Breast epithelium (tissue), 3 donors: ENCODE measurements around the gene HOXD13.

Source experiments
- POLR2A ChIP-seq: fragments of 450-650 bp; IDR thresholded peaks from one replicate; pipeline ENCODE4 v1.6.1; 2016; ENCODE audit warnings: antibody characterized with exemption, mild to moderate bottlenecking, moderate library complexity
- TF ChIP-seq, protein P1 (sequence below), 3 donors: fragments of 450-650 bp; IDR thresholded peaks; one replicate each; pipeline ENCODE4 v1.5.1; 2016 to 2017; ENCODE audit warnings: antibody characterized with exemption in 3 of 3, mild to moderate bottlenecking in 3 of 3, moderate library complexity in 3 of 3

DNA sequence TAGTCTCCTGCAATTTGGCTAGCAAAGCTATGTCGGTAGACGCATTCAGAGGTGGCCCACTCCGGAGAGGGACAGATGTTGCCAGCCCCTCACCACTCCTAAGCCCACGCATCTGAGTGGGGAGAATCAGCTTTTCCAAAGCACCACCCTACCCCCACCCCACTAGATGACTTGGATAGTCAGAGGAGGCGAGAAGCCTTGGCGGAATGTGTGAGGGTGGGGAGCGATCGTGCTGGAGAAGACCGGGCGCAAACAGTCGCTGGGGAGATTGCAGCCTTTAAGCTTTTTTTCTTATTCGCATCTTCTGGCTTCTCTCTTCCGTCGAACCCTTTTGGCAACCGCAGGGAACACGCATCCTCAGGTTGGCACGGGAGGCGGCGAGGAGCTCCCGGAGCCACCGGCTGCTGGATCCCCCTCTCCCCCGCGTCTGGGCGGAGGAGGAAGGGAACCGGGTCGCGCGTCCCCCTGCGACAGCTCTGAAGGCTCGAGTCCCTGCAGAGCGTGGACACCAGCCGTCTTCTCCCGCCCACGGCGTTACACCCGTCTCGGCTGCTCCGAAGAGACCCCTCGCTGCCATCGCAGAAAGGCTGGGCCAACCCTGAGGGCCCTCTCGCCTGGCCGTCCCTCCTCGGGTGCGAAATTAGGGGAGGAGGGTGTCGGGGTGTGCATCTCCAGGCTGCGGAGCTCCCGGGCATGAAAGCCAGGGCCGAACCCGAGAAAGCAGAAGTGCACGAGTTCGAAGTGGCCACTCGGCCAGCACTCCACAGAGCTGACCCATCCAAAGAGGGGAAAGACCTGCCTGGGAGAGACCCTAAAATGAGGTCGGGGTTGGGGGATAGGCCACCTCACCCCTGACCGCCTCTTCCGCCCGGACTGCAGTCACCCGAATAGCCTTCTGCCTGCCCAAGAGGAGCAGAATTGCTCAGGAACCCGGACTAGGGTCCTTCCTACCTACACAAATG lies 20.9 kb upstream of the HOXD13 start:
- TF ChIP-seq, protein P1, sequence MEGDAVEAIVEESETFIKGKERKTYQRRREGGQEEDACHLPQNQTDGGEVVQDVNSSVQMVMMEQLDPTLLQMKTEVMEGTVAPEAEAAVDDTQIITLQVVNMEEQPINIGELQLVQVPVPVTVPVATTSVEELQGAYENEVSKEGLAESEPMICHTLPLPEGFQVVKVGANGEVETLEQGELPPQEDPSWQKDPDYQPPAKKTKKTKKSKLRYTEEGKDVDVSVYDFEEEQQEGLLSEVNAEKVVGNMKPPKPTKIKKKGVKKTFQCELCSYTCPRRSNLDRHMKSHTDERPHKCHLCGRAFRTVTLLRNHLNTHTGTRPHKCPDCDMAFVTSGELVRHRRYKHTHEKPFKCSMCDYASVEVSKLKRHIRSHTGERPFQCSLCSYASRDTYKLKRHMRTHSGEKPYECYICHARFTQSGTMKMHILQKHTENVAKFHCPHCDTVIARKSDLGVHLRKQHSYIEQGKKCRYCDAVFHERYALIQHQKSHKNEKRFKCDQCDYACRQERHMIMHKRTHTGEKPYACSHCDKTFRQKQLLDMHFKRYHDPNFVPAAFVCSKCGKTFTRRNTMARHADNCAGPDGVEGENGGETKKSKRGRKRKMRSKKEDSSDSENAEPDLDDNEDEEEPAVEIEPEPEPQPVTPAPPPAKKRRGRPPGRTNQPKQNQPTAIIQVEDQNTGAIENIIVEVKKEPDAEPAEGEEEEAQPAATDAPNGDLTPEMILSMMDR (IDR thresholded peaks at IDR 0.05), result no peak
- no peak for TF ChIP-seq POLR2A
